Activated gamma-delta T cell treated with anti-CD3 and anti-CD28 coated beads, Interleukin-2, amount 50 U/mL, for 16 hours (primary cell): ENCODE results near the gene ETS2.

Experiments used
- DNase-seq: peaks from one replicate; pipeline ENCODE4 v3.0.0-alpha.2; 2020; ENCODE audit warnings: low read depth

ETS2 gene

GRCh38 chr21:38802050-38803026 lies 3.4 kb upstream of the ETS2 start:
- DNase-seq, result no peak

GRCh38 chr21:38803075-38803660 lies 2.6 kb upstream of the ETS2 start:
- no peak for DNase-seq

GRCh38 chr21:38804030-38804788 lies 1.5 kb upstream of the ETS2 start:
- DNase-seq, result no peak

- no peak for DNase-seq
Measured at GRCh38 chr21:38804789-38805327, 871 bp upstream of the ETS2 start.

- DNase-seq, result no peak
Measured at GRCh38 chr21:38806153-38806941, 618 bp downstream of the ETS2 start.

GRCh38 chr21:38806942-38807284 lies 1.2 kb downstream of the ETS2 start:
- DNase-seq, result no peak

- DNase-seq, result no peak
Measured at GRCh38 chr21:38807441-38807871, 1.7 kb downstream of the ETS2 start.

- no peak for DNase-seq
Measured at GRCh38 chr21:38807986-38808385, 2.3 kb downstream of the ETS2 start.

GRCh38 chr21:38809198-38809878 lies 3.6 kb downstream of the ETS2 start:
- no peak for DNase-seq

GRCh38 chr21:38810034-38810825 lies 4.5 kb downstream of the ETS2 start:
- DNase-seq, result no peak

- DNase-seq, result no peak
Measured at GRCh38 chr21:38810826-38811164, 5.1 kb downstream of the ETS2 start.

- no peak for DNase-seq
Measured at GRCh38 chr21:38811257-38811656, 5.5 kb downstream of the ETS2 start.

- no peak for DNase-seq
Measured at GRCh38 chr21:38813143-38813542, 7.4 kb downstream of the ETS2 start.

- no peak for DNase-seq
Measured at GRCh38 chr21:38813547-38813946, 7.8 kb downstream of the ETS2 start.

GRCh38 chr21:38814126-38815059 lies 8.7 kb downstream of the ETS2 start:
- DNase-seq, result no peak

GRCh38 chr21:38815060-38815405 lies 9.3 kb downstream of the ETS2 start:
- no peak for DNase-seq

- DNase-seq, result no peak
Measured at GRCh38 chr21:38816400-38816977, 10.8 kb downstream of the ETS2 start.

GRCh38 chr21:38817371-38818324 lies 11.9 kb downstream of the ETS2 start:
- no peak for DNase-seq
